ENCODE measurements around the gene NUDT12.

GRCh38 chr5:103571730-103572129 is 9.1 kb upstream of the NUDT12 start:
- no peak for TF ChIP-seq POLR2A (IDR thresholded peaks at IDR 0.05; ENCODE audit: low read length)
- TF ChIP-seq CTCF (IDR thresholded peaks at IDR 0.05): no peak

All from A549 (cell line).